SK-N-SH (cell line): Measurements from ENCODE around the gene TAF1L. TPM values are rescaled to one million over a fixed set of nuclear protein-coding genes. Genes with fewer than 3 reads are reported as not detected.

Experiments used
- CTCF ChIA-PET: fragments of 300-600, 350-600 bp; formaldehyde crosslinking; extraction: SDS; loops from one replicate; lab custom pipeline; 2021; lab: Yijun Ruan, JAX
- POLR2A ChIA-PET: fragments of 350-600 bp; sonication (Branson Sonifier 250); formaldehyde crosslinking; extraction: SDS; loops from one replicate; lab custom pipeline; 2020; ENCODE audit warnings: antibody characterized with exemption, inconsistent platforms; lab: Yijun Ruan, JAX
- DNase-seq: peaks from one replicate; pipeline ENCODE4 v3.0.0; 2012
- H2AFZ ChIP-seq: fragments of 200-600 bp; sonication (generic); 2 replicates; pipeline ENCODE4 v1.8.1; 2016; ENCODE audit warnings: antibody characterized with exemption, mild to moderate bottlenecking, low read depth
- H3F3A ChIP-seq: fragments of 200-600 bp; sonication (generic); replicated peaks from 2 replicates; pipeline ENCODE3; 2016; ENCODE audit warnings: antibody characterized with exemption, mild to moderate bottlenecking; ENCODE audit not compliant: insufficient read depth
- H3K27ac ChIP-seq, 2 experiments: fragments of 200-500 bp in 1 of 2; fragments of 200-600 bp in 1 of 2; sonication (Bioruptor generic) in 1 of 2; sonication (generic), shearing (Covaris generic) in 1 of 2; 2 replicates each; pipeline versions ENCODE4 v1.5.1 to v1.6.1; 2014 to 2016; ENCODE audit warnings: low read depth in 2 of 2, inconsistent platforms in 1 of 2, low read length in 1 of 2, mild to moderate bottlenecking in 1 of 2, mixed read lengths in 1 of 2
- H3K27me3 ChIP-seq: fragments of 200-600 bp; sonication (generic), shearing (Covaris generic); 2 replicates; pipeline ENCODE4 v1.6.1; 2016; ENCODE audit warnings: mixed run types; ENCODE audit not compliant: insufficient read depth
- H3K36me3 ChIP-seq, 2 experiments: fragments of 200-500 bp in 1 of 2; fragments of 200-600 bp in 1 of 2; sonication (Bioruptor generic) in 1 of 2; sonication (generic) in 1 of 2; replicated peaks in 1 of 2; 2 replicates each; pipeline versions ENCODE3 to v1.5.1; 2014 to 2016; ENCODE audit warnings: low read length in 1 of 2, mild to moderate bottlenecking in 1 of 2; ENCODE audit not compliant: insufficient read depth in 2 of 2, control insufficient read depth in 1 of 2
- H3K4me1 ChIP-seq, 2 experiments: fragments of 200-500 bp in 1 of 2; fragments of 200-600 bp in 1 of 2; sonication (Bioruptor generic) in 1 of 2; sonication (generic), shearing (Covaris generic) in 1 of 2; 2 replicates each; pipeline versions ENCODE4 v1.5.1 to v1.6.1; 2014 to 2016; ENCODE audit warnings: low read depth in 1 of 2, low read length in 1 of 2, mixed run types in 1 of 2; ENCODE audit not compliant: insufficient read depth in 2 of 2, control insufficient read depth in 1 of 2
- H3K4me2 ChIP-seq: fragments of 200-600 bp; sonication (generic), shearing (Covaris generic); 2 replicates; pipeline ENCODE4 v1.6.1; 2017; ENCODE audit warnings: mixed run types
- H3K4me3 ChIP-seq, 2 experiments: fragments of 200-500 bp in 1 of 2; fragments of 200-600 bp in 1 of 2; sonication (Bioruptor generic) in 1 of 2; sonication (generic), shearing (Covaris generic) in 1 of 2; 2 replicates each; pipeline versions ENCODE4 v1.5.1 to v1.8.1; 2014 to 2016; ENCODE audit warnings: low read depth in 2 of 2, inconsistent platforms in 1 of 2, low read length in 1 of 2, mild to moderate bottlenecking in 1 of 2, mixed read lengths in 1 of 2, moderate library complexity in 1 of 2
- H3K79me2 ChIP-seq: fragments of 200-600 bp; sonication (generic); 2 replicates; pipeline ENCODE4 v1.8.1; 2017; ENCODE audit warnings: mild to moderate bottlenecking; ENCODE audit not compliant: insufficient read depth
- H3K9ac ChIP-seq: fragments of 200-600 bp; sonication (generic); 2 replicates; pipeline ENCODE4 v1.6.1; 2017; ENCODE audit warnings: mixed run types
- H3K9me2 ChIP-seq: fragments of 200-600 bp; sonication (generic); 2 replicates; pipeline ENCODE4 v1.6.1; 2017; ENCODE audit warnings: mixed run types
- H3K9me3 ChIP-seq: fragments of 200-600 bp; sonication (generic); 2 replicates; pipeline ENCODE4 v1.6.1; 2017; ENCODE audit warnings: mixed run types, mild to moderate bottlenecking, moderate library complexity
- H4K20me1 ChIP-seq: fragments of 200-600 bp; sonication (generic); 2 replicates; pipeline ENCODE4 v1.6.1; 2017; ENCODE audit warnings: mild to moderate bottlenecking, mixed run types; ENCODE audit not compliant: insufficient read depth
- CTCF ChIP-seq: fragments of 200-600 bp; sonication (generic); IDR thresholded peaks from 2 replicates; pipeline ENCODE4 v1.6.1; 2017; ENCODE audit warnings: antibody characterized with exemption, mild to moderate bottlenecking, moderate library complexity
- ELF1 ChIP-seq: IDR thresholded peaks from 2 replicates; pipeline ENCODE4 v1.4.0; 2012
- EP300 ChIP-seq, 2 experiments: IDR thresholded peaks; 2 replicates each; pipeline versions ENCODE4 v1.4.0 to v1.6.1; 2012; ENCODE audit warnings: borderline replicate concordance in 1 of 2, low read depth in 1 of 2, low read length in 1 of 2
- EZH2phosphoT487 ChIP-seq: fragments of 200-600 bp; sonication (generic); IDR thresholded peaks from 2 replicates; pipeline ENCODE4 v1.6.1; 2017; ENCODE audit warnings: low read depth, mixed run types, mild to moderate bottlenecking, antibody characterized with exemption, moderate library complexity, borderline replicate concordance
- FOSL2 ChIP-seq: IDR thresholded peaks from 2 replicates; pipeline ENCODE4 v1.4.0; 2012; ENCODE audit warnings: low read depth, mild to moderate bottlenecking, moderate library complexity, borderline replicate concordance
- FOXM1 ChIP-seq: IDR thresholded peaks from 2 replicates; pipeline ENCODE4 v1.4.0; 2012; ENCODE audit warnings: low read depth, mild to moderate bottlenecking
- GABPA ChIP-seq: IDR thresholded peaks from 2 replicates; pipeline ENCODE4 v1.4.0; 2012; ENCODE audit warnings: low read depth, mild to moderate bottlenecking
- GATA2 ChIP-seq: sonication (generic); formaldehyde crosslinking; IDR thresholded peaks from 2 replicates; pipeline ENCODE4 v1.5.0; 2020; ENCODE audit warnings: mild to moderate bottlenecking, missing genetic modification reagents
- JUND ChIP-seq: IDR thresholded peaks from 2 replicates; pipeline ENCODE4 v1.4.0; 2012
- MEF2A ChIP-seq: IDR thresholded peaks from 2 replicates; pipeline ENCODE4 v1.4.0; 2012; ENCODE audit warnings: low read depth, borderline replicate concordance
- SIN3A ChIP-seq: IDR thresholded peaks from 2 replicates; pipeline ENCODE4 v1.6.1; 2012; ENCODE audit warnings: low read depth, mild to moderate bottlenecking, low read length, moderate library complexity, borderline replicate concordance
- SMC3 ChIP-seq: IDR thresholded peaks from 2 replicates; pipeline ENCODE4 v1.6.1; 2012; ENCODE audit warnings: low read depth, low read length, improper control_type of control experiment
- TCF12 ChIP-seq: IDR thresholded peaks from 2 replicates; pipeline ENCODE4 v1.4.0; 2012
- YY1 ChIP-seq: IDR thresholded peaks from 2 replicates; pipeline ENCODE4 v1.4.0; 2012; ENCODE audit warnings: low read depth, mild to moderate bottlenecking
- ZBTB33 ChIP-seq: IDR thresholded peaks from 2 replicates; pipeline ENCODE4 v1.4.0; 2012; ENCODE audit warnings: low read depth, borderline replicate concordance
- WGBS: methylation state at CpG from one replicate; pipeline ENCODE4 v1.1.6; 2017; ENCODE audit warnings: low lambda C conversion rate; 5-methylcytosine and 5-hydroxymethylcytosine counted together
- polyA plus RNA-seq, 3 experiments: library from polyadenylated mRNA; depleted of rRNA; stranded (reverse); fragments of >200 nt; gene quantifications; 2 replicates each; pipeline ENCODE4 v1.2.3, GENCODE V29; 2012
- TF ChIP-seq, protein P1 (sequence below): IDR thresholded peaks from 2 replicates; pipeline ENCODE4; 2012
- TF ChIP-seq, protein P2 (sequence below): fragments of 150-350 bp; IDR thresholded peaks from 2 replicates; pipeline ENCODE4 v1.6.1; 2017; ENCODE audit warnings: antibody characterized with exemption, low read length, low read depth, borderline replicate concordance
- TF ChIP-seq, protein P3 (sequence below): IDR thresholded peaks from 2 replicates; pipeline ENCODE4 v1.6.1; 2012; ENCODE audit warnings: mild to moderate bottlenecking, low read depth, low read length, moderate library complexity

The TAF1L gene
- polyA plus RNA-seq, 1 of the 3 experiments (the other 2 are of a cell fraction): not detected

DNA sequence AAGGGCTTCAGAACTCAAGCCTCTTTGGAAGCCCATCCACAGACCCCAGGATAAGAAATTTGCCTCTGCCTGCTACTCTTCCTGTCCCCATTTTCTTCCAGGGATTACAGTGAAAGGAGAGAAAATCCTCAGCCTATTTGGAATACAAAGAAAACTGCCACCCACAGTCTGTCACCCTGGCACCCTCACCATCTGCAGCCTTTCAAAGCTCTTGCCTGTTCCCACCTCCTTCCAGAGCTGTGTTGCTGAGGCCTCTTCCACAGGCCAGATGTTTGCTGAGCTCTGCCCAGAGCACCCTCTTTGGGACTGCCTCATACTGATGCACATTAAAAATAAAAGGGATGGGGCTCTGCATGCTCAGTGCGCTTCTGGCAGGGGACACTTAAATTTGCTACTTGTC is 35.9 kb upstream of the TAF1L start (continued):
- TF ChIP-seq, protein P1, sequence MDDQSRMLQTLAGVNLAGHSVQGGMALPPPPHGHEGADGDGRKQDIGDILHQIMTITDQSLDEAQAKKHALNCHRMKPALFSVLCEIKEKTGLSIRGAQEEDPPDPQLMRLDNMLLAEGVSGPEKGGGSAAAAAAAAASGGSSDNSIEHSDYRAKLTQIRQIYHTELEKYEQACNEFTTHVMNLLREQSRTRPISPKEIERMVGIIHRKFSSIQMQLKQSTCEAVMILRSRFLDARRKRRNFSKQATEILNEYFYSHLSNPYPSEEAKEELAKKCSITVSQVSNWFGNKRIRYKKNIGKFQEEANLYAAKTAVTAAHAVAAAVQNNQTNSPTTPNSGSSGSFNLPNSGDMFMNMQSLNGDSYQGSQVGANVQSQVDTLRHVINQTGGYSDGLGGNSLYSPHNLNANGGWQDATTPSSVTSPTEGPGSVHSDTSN: no peak
- TF ChIP-seq YY1 (no peak), FOXM1 (no peak), EZH2phosphoT487 (no peak), SIN3A (no peak)
- TF ChIP-seq, protein P2, sequence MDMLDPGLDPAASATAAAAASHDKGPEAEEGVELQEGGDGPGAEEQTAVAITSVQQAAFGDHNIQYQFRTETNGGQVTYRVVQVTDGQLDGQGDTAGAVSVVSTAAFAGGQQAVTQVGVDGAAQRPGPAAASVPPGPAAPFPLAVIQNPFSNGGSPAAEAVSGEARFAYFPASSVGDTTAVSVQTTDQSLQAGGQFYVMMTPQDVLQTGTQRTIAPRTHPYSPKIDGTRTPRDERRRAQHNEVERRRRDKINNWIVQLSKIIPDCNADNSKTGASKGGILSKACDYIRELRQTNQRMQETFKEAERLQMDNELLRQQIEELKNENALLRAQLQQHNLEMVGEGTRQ: no peak

GRCh38 chr9:32665101-32665500 is 29.6 kb upstream of the TAF1L start:
- Histone ChIP-seq H4K20me1 (no peaks in the 10 kb centered on the region), H2AFZ (no peak overlapping the region), H3K4me2 (no peak overlapping the region), H3K9me3 (no peaks in the 10 kb centered on the region), H3K36me3 (no peaks in the 10 kb centered on the region), H3K9me2 (no peaks in the 10 kb centered on the region), H3K4me3 (no peak overlapping the region), H3K79me2 (no peaks in the 10 kb centered on the region), H3K27me3 (no peaks in the 10 kb centered on the region), H3K9ac (no peak overlapping the region), H3K27ac (no peak overlapping the region), H3K4me1 (peaks cover 0 to 3% of the 10 kb centered on the region in 2 experiments; a peak in 1 of 4 replicates), H3F3A (no peaks in the 10 kb centered on the region)
- 28% methylated on average over 3 of the region's 3 CpGs for WGBS
- DNase-seq: no peak
- POLR2A ChIA-PET: no interaction called here
- CTCF ChIA-PET: no interaction called here
- no peak for TF ChIP-seq ELF1
- TF ChIP-seq, protein P3, sequence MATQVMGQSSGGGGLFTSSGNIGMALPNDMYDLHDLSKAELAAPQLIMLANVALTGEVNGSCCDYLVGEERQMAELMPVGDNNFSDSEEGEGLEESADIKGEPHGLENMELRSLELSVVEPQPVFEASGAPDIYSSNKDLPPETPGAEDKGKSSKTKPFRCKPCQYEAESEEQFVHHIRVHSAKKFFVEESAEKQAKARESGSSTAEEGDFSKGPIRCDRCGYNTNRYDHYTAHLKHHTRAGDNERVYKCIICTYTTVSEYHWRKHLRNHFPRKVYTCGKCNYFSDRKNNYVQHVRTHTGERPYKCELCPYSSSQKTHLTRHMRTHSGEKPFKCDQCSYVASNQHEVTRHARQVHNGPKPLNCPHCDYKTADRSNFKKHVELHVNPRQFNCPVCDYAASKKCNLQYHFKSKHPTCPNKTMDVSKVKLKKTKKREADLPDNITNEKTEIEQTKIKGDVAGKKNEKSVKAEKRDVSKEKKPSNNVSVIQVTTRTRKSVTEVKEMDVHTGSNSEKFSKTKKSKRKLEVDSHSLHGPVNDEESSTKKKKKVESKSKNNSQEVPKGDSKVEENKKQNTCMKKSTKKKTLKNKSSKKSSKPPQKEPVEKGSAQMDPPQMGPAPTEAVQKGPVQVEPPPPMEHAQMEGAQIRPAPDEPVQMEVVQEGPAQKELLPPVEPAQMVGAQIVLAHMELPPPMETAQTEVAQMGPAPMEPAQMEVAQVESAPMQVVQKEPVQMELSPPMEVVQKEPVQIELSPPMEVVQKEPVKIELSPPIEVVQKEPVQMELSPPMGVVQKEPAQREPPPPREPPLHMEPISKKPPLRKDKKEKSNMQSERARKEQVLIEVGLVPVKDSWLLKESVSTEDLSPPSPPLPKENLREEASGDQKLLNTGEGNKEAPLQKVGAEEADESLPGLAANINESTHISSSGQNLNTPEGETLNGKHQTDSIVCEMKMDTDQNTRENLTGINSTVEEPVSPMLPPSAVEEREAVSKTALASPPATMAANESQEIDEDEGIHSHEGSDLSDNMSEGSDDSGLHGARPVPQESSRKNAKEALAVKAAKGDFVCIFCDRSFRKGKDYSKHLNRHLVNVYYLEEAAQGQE: no peak
- TF ChIP-seq, protein P2: no peak
- TF ChIP-seq, protein P1: no peak
- TF ChIP-seq MEF2A: no peak
- TF ChIP-seq EZH2phosphoT487: no peak
- no peak for TF ChIP-seq GATA2
- TF ChIP-seq SIN3A: no peak
- TF ChIP-seq JUND: no peak
- no peak for TF ChIP-seq TCF12
- TF ChIP-seq EP300 (IDR thresholded peaks at IDR 0.05; ENCODE audit: borderline replicate concordance in 1 of 2, low read depth in 1 of 2, low read length in 1 of 2): no peak
- TF ChIP-seq SMC3: no peak
- TF ChIP-seq FOSL2: no peak
- TF ChIP-seq ZBTB33: no peak
- TF ChIP-seq CTCF: no peak
- no peak for TF ChIP-seq YY1
- TF ChIP-seq FOXM1: no peak
- no peak for TF ChIP-seq GABPA
